ENCODE measurements around the gene HAGH. TPM values are rescaled to one million over a fixed set of nuclear protein-coding genes. Genes with fewer than 3 reads are reported as not detected.

Gene HAGH
- total RNA-seq, 1 experiment from 2014 or later, result 36.0 TPM

DNA sequence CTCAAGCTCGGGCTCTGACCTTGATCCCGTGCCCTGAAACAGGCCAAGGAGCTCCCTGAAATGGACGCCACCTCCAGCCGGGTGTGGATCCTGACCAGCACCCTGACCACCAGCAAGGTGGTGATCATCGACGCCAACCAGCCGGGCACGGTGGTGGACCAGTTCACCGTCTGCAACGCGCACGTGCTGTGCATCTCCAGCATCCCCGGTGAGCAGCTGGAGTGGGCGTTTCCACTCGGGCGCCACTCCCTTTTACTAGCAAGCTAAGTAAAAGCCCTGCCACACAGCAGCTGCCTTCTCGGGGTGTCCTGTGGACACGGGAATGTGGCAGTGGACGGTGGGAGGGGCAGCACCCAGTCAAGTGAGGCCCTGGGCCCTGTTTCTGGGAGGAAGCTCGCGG is 61.7 kb downstream of the HAGH start:
- Mint-ChIP-seq H3K4me3 (no peak overlapping the region), H3K4me1 (peaks cover under 1% of the 10 kb centered on the region; the same call in 1 of the 2 replicates), H3K27me3 (ENCODE audit: low read depth) (no peaks in the 10 kb centered on the region), H3K36me3 (no peaks in the 10 kb centered on the region; the same call in 1 of the 2 replicates), H3K9me3 (no peaks in the 10 kb centered on the region), H3K27ac (no peak overlapping the region)
- ATAC-seq, result no peak
- POLR2A ChIA-PET, result interaction anchor here (1.0 to 1.9 kb wide), 3 partner anchors 8 to 344 kb away, joined by 3 to 7 read pairs (median 4); partner anchors contain the start of genes EME2, MRPS34, NUBP2 and SPSB3
- CTCF ChIA-PET, result interaction anchor here (0.8 to 2.5 kb wide), 7 partner anchors 17 to 271 kb away, joined by 3 to 17 read pairs (median 5); partner anchors contain the start of genes JPT2, MAPK8IP3, NUBP2 and SPSB3
- DNase-seq (ENCODE audit: low spot score), result no peak
- no peak for TF ChIP-seq HMGA2 (CRISPR knock-in tag; IDR thresholded peaks at IDR 0.05)
- TF ChIP-seq, protein P1, sequence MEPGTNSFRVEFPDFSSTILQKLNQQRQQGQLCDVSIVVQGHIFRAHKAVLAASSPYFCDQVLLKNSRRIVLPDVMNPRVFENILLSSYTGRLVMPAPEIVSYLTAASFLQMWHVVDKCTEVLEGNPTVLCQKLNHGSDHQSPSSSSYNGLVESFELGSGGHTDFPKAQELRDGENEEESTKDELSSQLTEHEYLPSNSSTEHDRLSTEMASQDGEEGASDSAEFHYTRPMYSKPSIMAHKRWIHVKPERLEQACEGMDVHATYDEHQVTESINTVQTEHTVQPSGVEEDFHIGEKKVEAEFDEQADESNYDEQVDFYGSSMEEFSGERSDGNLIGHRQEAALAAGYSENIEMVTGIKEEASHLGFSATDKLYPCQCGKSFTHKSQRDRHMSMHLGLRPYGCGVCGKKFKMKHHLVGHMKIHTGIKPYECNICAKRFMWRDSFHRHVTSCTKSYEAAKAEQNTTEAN (CRISPR knock-in tag; IDR thresholded peaks at IDR 0.05), result no peak
- TF ChIP-seq FOXJ3 (CRISPR knock-in tag; IDR thresholded peaks at IDR 0.05; ENCODE audit: borderline replicate concordance), result no peak
- TF ChIP-seq, protein P2, sequence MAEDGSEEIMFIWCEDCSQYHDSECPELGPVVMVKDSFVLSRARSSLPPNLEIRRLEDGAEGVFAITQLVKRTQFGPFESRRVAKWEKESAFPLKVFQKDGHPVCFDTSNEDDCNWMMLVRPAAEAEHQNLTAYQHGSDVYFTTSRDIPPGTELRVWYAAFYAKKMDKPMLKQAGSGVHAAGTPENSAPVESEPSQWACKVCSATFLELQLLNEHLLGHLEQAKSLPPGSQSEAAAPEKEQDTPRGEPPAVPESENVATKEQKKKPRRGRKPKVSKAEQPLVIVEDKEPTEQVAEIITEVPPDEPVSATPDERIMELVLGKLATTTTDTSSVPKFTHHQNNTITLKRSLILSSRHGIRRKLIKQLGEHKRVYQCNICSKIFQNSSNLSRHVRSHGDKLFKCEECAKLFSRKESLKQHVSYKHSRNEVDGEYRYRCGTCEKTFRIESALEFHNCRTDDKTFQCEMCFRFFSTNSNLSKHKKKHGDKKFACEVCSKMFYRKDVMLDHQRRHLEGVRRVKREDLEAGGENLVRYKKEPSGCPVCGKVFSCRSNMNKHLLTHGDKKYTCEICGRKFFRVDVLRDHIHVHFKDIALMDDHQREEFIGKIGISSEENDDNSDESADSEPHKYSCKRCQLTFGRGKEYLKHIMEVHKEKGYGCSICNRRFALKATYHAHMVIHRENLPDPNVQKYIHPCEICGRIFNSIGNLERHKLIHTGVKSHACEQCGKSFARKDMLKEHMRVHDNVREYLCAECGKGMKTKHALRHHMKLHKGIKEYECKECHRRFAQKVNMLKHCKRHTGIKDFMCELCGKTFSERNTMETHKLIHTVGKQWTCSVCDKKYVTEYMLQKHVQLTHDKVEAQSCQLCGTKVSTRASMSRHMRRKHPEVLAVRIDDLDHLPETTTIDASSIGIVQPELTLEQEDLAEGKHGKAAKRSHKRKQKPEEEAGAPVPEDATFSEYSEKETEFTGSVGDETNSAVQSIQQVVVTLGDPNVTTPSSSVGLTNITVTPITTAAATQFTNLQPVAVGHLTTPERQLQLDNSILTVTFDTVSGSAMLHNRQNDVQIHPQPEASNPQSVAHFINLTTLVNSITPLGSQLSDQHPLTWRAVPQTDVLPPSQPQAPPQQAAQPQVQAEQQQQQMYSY (CRISPR knock-in tag; IDR thresholded peaks at IDR 0.05), result no peak
- TF ChIP-seq CBFB (CRISPR knock-in tag; IDR thresholded peaks at IDR 0.05; ENCODE audit: low read depth), result no peak
- TF ChIP-seq NFE2L1 (CRISPR knock-in tag; IDR thresholded peaks at IDR 0.05), result no peak
- no peak for TF ChIP-seq ATF1 (CRISPR knock-in tag; IDR thresholded peaks at IDR 0.05)
- TF ChIP-seq, protein P3, sequence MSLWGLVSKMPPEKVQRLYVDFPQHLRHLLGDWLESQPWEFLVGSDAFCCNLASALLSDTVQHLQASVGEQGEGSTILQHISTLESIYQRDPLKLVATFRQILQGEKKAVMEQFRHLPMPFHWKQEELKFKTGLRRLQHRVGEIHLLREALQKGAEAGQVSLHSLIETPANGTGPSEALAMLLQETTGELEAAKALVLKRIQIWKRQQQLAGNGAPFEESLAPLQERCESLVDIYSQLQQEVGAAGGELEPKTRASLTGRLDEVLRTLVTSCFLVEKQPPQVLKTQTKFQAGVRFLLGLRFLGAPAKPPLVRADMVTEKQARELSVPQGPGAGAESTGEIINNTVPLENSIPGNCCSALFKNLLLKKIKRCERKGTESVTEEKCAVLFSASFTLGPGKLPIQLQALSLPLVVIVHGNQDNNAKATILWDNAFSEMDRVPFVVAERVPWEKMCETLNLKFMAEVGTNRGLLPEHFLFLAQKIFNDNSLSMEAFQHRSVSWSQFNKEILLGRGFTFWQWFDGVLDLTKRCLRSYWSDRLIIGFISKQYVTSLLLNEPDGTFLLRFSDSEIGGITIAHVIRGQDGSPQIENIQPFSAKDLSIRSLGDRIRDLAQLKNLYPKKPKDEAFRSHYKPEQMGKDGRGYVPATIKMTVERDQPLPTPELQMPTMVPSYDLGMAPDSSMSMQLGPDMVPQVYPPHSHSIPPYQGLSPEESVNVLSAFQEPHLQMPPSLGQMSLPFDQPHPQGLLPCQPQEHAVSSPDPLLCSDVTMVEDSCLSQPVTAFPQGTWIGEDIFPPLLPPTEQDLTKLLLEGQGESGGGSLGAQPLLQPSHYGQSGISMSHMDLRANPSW (CRISPR knock-in tag; conservative IDR thresholded peaks at IDR 0.05; ENCODE audit: low read depth), result no peak
- TF ChIP-seq ZBTB21 (CRISPR knock-in tag; IDR thresholded peaks at IDR 0.05; ENCODE audit: borderline replicate concordance), result no peak
- TF ChIP-seq GTF2I (CRISPR knock-in tag; conservative IDR thresholded peaks at IDR 0.05), result no peak
- TF ChIP-seq, protein P4, sequence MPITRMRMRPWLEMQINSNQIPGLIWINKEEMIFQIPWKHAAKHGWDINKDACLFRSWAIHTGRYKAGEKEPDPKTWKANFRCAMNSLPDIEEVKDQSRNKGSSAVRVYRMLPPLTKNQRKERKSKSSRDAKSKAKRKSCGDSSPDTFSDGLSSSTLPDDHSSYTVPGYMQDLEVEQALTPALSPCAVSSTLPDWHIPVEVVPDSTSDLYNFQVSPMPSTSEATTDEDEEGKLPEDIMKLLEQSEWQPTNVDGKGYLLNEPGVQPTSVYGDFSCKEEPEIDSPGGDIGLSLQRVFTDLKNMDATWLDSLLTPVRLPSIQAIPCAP (CRISPR knock-in tag; IDR thresholded peaks at IDR 0.05), result no peak
- TF ChIP-seq, protein P5, sequence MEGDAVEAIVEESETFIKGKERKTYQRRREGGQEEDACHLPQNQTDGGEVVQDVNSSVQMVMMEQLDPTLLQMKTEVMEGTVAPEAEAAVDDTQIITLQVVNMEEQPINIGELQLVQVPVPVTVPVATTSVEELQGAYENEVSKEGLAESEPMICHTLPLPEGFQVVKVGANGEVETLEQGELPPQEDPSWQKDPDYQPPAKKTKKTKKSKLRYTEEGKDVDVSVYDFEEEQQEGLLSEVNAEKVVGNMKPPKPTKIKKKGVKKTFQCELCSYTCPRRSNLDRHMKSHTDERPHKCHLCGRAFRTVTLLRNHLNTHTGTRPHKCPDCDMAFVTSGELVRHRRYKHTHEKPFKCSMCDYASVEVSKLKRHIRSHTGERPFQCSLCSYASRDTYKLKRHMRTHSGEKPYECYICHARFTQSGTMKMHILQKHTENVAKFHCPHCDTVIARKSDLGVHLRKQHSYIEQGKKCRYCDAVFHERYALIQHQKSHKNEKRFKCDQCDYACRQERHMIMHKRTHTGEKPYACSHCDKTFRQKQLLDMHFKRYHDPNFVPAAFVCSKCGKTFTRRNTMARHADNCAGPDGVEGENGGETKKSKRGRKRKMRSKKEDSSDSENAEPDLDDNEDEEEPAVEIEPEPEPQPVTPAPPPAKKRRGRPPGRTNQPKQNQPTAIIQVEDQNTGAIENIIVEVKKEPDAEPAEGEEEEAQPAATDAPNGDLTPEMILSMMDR (IDR thresholded peaks at IDR 0.05), result no peak
- TF ChIP-seq, protein P6, sequence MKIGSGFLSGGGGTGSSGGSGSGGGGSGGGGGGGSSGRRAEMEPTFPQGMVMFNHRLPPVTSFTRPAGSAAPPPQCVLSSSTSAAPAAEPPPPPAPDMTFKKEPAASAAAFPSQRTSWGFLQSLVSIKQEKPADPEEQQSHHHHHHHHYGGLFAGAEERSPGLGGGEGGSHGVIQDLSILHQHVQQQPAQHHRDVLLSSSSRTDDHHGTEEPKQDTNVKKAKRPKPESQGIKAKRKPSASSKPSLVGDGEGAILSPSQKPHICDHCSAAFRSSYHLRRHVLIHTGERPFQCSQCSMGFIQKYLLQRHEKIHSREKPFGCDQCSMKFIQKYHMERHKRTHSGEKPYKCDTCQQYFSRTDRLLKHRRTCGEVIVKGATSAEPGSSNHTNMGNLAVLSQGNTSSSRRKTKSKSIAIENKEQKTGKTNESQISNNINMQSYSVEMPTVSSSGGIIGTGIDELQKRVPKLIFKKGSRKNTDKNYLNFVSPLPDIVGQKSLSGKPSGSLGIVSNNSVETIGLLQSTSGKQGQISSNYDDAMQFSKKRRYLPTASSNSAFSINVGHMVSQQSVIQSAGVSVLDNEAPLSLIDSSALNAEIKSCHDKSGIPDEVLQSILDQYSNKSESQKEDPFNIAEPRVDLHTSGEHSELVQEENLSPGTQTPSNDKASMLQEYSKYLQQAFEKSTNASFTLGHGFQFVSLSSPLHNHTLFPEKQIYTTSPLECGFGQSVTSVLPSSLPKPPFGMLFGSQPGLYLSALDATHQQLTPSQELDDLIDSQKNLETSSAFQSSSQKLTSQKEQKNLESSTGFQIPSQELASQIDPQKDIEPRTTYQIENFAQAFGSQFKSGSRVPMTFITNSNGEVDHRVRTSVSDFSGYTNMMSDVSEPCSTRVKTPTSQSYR (CRISPR knock-in tag; IDR thresholded peaks at IDR 0.05), result no peak
- TF ChIP-seq, protein P7, sequence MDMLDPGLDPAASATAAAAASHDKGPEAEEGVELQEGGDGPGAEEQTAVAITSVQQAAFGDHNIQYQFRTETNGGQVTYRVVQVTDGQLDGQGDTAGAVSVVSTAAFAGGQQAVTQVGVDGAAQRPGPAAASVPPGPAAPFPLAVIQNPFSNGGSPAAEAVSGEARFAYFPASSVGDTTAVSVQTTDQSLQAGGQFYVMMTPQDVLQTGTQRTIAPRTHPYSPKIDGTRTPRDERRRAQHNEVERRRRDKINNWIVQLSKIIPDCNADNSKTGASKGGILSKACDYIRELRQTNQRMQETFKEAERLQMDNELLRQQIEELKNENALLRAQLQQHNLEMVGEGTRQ (CRISPR knock-in tag; IDR thresholded peaks at IDR 0.05), result no peak
- no peak for TF ChIP-seq KAT7 (CRISPR knock-in tag; IDR thresholded peaks at IDR 0.05; ENCODE audit: borderline replicate concordance)
- no peak for TF ChIP-seq CREB1 (CRISPR knock-in tag; IDR thresholded peaks at IDR 0.05)
- TF ChIP-seq, protein P8, sequence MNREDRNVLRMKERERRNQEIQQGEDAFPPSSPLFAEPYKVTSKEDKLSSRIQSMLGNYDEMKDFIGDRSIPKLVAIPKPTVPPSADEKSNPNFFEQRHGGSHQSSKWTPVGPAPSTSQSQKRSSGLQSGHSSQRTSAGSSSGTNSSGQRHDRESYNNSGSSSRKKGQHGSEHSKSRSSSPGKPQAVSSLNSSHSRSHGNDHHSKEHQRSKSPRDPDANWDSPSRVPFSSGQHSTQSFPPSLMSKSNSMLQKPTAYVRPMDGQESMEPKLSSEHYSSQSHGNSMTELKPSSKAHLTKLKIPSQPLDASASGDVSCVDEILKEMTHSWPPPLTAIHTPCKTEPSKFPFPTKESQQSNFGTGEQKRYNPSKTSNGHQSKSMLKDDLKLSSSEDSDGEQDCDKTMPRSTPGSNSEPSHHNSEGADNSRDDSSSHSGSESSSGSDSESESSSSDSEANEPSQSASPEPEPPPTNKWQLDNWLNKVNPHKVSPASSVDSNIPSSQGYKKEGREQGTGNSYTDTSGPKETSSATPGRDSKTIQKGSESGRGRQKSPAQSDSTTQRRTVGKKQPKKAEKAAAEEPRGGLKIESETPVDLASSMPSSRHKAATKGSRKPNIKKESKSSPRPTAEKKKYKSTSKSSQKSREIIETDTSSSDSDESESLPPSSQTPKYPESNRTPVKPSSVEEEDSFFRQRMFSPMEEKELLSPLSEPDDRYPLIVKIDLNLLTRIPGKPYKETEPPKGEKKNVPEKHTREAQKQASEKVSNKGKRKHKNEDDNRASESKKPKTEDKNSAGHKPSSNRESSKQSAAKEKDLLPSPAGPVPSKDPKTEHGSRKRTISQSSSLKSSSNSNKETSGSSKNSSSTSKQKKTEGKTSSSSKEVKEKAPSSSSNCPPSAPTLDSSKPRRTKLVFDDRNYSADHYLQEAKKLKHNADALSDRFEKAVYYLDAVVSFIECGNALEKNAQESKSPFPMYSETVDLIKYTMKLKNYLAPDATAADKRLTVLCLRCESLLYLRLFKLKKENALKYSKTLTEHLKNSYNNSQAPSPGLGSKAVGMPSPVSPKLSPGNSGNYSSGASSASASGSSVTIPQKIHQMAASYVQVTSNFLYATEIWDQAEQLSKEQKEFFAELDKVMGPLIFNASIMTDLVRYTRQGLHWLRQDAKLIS (CRISPR knock-in tag; IDR thresholded peaks at IDR 0.05; ENCODE audit: borderline replicate concordance), result no peak

Data from WTC11 (cell line).